ENCODE results near the gene DNAJC13. TPM values are rescaled to one million over a fixed set of nuclear protein-coding genes. Genes with fewer than 3 reads are reported as not detected.
"Not testable (repeated sequence)": the region's sequence is repeated elsewhere in the genome, so short reads cannot be mapped to it uniquely, and the experiment has no call there.

Gene DNAJC13, protein sequence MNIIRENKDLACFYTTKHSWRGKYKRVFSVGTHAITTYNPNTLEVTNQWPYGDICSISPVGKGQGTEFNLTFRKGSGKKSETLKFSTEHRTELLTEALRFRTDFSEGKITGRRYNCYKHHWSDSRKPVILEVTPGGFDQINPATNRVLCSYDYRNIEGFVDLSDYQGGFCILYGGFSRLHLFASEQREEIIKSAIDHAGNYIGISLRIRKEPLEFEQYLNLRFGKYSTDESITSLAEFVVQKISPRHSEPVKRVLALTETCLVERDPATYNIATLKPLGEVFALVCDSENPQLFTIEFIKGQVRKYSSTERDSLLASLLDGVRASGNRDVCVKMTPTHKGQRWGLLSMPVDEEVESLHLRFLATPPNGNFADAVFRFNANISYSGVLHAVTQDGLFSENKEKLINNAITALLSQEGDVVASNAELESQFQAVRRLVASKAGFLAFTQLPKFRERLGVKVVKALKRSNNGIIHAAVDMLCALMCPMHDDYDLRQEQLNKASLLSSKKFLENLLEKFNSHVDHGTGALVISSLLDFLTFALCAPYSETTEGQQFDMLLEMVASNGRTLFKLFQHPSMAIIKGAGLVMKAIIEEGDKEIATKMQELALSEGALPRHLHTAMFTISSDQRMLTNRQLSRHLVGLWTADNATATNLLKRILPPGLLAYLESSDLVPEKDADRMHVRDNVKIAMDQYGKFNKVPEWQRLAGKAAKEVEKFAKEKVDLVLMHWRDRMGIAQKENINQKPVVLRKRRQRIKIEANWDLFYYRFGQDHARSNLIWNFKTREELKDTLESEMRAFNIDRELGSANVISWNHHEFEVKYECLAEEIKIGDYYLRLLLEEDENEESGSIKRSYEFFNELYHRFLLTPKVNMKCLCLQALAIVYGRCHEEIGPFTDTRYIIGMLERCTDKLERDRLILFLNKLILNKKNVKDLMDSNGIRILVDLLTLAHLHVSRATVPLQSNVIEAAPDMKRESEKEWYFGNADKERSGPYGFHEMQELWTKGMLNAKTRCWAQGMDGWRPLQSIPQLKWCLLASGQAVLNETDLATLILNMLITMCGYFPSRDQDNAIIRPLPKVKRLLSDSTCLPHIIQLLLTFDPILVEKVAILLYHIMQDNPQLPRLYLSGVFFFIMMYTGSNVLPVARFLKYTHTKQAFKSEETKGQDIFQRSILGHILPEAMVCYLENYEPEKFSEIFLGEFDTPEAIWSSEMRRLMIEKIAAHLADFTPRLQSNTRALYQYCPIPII (N-terminal part only)
- total RNA-seq (2014; rRNA removed; shearing (Covaris generic)) = 45.9 and 50.0 TPM in 2 replicates

GRCh38 chr3:132416807-132417694 lies at the start of gene DNAJC13:
Gene DNAJC13, plus strand, starts transcription at chr3:132417502. Its CDS starts 17,049 bp downstream, at chr3:132434551.
- DNase-seq (ENCODE audit: low read depth) = peak; percentile 93

- no peak for DNase-seq (ENCODE audit: low read depth)
Measured at GRCh38 chr3:132368515-132368914, 48.8 kb upstream of the DNAJC13 start.

DNA sequence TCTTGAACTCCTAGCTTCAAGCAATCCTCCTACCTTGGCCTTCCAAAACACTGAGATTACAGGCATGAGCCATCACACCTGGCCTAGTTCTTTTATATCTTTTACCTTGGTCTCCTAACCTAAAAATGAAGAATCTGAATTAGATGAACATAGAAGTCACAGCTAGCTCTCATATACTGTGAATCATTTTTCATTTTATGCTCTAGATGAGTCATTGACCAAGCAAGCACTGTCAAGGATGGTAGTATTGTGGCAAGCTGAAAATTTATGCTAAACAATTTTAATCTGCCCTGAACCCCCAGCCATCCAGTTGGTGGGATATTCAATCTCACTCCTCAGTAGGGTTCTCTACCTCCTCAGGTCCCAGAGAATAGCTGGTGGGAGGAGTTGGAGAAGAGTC lies 48.3 kb upstream of the DNAJC13 start:
- DNase-seq (ENCODE audit: low read depth) = no peak

- DNase-seq (ENCODE audit: low read depth) = not testable (repeated sequence)
Measured at GRCh38 chr3:132376945-132377354, 40.4 kb upstream of the DNAJC13 start.

DNA sequence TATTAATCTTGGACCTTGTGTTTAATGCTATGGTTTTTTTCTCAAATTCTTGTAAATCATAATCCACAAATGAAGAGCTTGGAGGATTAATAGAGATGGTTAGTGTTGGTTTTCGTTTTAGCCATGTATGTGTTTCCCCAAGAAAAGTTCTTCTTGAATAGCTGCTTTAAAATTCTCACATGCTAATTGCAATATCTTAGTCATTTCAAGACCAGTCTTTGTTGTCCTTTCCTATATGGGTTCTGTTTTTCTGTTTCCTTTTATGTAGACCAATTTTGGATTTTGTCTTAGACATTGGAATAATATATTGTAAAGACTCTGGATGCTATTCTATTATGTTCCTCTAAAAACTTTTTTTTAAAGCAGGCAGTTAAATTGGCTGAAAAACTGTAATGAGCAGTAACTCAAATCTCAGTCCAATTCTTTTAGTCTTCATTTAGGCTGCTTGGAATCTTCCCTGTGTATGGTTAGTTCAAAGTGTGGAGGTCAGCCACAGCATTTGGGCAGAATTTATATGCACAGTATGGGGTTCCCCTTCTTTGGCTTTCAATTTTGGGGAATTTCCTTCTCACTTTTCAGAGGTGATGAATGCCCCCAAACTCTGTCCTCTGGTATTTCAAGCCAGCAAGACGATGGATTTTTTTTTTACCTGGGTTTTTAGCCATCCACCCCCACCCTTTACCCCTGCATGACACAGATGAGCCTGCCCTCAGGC lies 39.1 kb upstream of the DNAJC13 start:
- no peak for DNase-seq (ENCODE audit: low read depth)

- no peak for DNase-seq (ENCODE audit: low read depth)
Measured at GRCh38 chr3:132378846-132379245, 38.5 kb upstream of the DNAJC13 start.

DNA sequence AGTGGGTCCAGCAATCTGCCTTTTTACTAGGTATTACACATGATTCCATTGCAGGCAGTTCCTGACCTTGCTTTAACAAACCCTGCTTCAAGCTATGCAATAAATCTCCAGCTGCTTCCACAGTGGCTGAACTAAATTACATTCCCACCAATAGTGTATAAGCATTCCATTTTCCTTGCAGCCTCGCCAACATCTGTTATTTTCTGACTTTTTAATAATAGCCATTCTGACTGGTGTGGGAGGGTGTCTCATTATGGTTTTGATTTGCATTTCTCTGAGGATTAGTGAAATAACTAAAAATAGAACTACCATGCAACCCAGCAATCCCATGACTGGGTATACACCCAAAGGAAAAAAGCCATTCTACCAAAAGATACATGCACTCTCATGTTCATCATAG lies 36.4 kb upstream of the DNAJC13 start:
- DNase-seq (ENCODE audit: low read depth) = no peak

DNA sequence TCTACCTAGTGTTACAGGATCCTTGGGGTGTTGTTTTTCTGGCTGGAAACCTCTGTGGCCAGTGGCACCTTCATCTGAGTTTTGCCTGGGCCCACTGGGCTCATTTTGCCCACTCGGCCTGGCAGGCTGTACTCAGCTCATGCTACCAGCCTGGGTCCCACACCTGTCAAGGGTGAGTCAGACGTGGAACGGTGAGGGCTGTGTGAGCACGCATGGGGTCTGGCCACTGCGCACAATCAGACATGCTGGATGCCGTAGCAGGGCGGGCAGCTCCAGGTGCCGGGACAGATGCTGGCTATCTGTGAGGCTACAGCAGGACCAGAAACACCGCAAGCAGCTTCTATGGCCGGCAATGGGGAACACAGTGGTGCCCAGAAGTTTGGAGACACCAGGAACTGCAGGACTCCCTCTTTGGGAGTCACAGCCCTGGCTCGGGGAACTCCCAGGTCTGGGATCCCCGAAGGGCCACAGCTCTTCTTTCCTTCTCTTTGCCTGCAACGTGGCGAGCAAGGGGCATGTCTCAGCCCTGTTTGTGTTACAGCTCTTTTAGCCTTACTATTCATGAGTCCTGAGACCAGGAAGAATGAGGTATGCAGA lies 35.9 kb upstream of the DNAJC13 start:
- DNase-seq (ENCODE audit: low read depth) = no peak

GRCh38 chr3:132382267-132382666 lies 35.0 kb upstream of the DNAJC13 start:
- no peak for DNase-seq (ENCODE audit: low read depth)

DNA sequence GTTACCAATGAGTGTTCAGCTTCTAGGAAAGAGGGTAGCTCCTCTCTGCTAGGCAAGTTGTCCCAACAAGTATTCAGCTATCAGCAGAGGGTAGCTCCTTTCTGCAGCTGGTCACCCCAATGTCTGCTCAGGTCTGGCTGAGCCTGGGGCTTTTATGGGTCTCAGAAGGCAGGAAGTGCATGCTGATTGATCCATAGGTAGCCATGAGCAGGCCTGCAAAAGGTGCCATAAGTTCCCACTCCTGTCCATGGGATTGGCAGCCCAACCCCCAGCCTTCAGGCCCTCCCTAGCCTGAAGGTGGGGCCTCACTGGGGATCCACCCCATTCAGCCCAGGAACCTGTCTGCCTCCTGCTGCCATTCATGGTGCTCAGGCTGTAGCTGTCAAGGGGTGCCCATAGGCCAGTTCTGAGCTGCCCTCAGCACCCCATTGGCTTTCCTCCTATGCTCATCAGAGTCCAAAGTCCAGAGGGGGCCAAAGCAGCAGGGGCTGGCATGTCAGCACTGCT lies 34.6 kb upstream of the DNAJC13 start:
- no peak for DNase-seq (ENCODE audit: low read depth)

DNA sequence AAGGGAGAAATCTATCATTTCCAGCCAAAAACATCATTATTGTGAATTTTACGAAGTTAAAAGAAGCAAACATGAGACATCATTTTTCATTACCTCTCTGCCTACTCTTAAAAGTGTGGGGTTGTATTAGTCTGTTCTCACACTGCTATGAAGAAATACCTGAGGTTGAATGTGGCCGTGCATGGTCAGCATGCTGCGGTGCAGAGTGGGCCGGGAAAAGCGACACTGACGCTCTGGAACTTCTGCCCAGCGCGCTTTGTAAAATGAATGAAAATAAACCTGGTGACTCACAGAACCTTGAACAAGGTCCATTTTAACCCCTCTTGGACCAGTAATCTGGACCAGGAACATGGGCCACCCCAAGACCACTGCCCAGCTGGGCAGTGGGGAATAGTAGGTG lies 31.0 kb upstream of the DNAJC13 start:
- no peak for DNase-seq (ENCODE audit: low read depth)

DNA sequence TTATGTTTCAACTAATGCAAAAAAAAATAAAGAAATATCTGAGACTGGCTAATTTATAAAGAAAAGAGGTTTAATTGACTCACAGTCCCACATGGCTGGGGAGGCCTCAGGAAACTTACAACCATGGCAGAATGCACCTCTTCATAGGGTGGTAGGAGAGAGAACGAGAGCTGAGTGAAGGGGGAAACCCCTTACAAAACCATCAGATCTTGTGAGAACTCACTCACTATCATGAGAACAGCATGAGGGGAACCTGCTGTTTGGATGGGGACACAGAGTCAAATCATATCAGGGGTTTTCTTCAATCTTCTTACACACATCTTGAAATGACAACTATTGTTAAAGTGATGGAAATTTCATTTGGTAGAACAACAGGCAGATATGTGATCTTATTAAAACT lies 24.6 kb upstream of the DNAJC13 start:
- not testable (repeated sequence) for DNase-seq (ENCODE audit: low read depth)

DNA sequence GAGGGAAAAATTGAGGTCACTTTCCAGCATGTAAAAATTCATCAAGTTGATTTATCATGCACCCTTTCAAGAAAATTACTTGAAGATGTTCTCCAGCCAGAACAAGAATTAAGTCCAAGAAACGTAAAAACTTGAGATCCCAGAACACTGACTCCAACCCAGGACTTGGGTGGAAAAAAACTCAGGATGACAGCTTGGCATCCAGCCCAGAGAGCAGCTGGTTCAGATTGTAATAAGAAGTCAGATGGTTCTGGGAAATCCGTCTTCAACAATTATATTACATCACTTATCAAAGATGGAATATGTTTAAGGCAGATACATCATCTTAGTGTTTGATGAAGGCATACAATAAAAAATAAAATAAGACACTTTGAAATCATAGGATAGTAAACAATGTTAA lies 23.0 kb upstream of the DNAJC13 start:
- DNase-seq (ENCODE audit: low read depth) = peak; percentile 22

DNA sequence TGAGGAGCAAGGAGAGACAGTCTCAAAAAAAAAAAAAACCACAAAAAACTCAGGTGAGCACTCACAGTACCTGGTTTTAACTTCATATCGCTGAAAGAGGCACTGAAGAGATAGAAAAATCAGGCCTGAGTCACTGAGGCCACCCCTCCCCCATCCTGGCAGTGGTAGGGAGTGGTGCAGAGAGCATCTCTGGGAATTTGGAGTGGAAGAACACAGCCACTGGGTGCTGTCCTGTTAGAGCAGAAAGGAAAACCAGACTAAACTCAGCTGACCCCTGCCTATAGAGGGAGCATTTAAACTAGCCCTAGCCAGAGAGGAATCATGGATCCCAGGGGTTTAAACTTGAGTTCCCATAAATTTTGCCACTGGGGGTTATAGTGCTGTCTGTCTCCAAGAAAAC lies 22.2 kb upstream of the DNAJC13 start:
- DNase-seq (ENCODE audit: low read depth) = no peak

DNA sequence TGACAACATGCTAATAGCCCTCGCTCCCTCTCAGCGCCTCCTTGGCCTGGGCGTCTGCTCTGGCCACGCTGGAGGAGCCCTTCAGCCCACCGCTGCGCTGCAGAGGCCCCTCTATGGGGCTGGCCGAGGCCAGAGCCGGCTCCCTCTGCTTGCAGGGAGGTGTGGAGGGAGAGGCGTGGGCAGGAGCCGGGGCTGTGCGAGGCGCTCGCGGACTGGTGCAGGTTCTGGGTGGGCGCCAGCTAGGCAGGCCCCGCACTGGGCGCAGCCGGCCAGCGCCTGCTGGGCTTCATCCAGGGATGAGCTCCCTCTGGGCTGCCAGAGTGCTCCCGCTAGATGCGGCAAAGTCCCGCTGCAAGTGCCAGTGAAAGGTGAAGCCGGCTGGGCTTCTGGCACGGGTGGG lies 21.0 kb upstream of the DNAJC13 start:
- no peak for DNase-seq (ENCODE audit: low read depth)

- not testable (repeated sequence) for DNase-seq (ENCODE audit: low read depth)
Measured at GRCh38 chr3:132396776-132397175, 20.5 kb upstream of the DNAJC13 start.

- DNase-seq (ENCODE audit: low read depth) = peak; percentile 40
Measured at GRCh38 chr3:132399054-132399929, 18.0 kb upstream of the DNAJC13 start.

GRCh38 chr3:132401255-132401654 lies 16.0 kb upstream of the DNAJC13 start:
- no peak for DNase-seq (ENCODE audit: low read depth)

DNA sequence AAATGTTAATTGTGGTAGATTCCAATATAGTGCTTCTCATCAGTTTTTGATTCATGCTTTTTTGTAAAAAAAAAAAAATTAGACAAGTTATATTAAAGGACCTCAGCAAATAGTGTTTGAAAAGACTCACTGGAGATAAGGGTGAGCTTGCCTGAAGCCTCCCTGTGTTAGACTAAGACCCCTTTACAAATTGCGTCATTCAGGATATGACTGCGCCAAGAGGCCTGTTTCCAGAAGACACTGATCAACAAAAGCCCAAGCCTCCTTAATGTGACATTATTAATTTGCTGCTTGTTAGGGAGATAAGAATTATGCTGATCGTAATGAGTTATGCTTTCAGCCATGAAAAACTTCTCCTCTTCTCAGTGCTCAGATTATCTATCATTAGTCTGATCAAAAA lies 13.0 kb upstream of the DNAJC13 start:
- DNase-seq (ENCODE audit: low read depth) = no peak

All from RPMI7951 (cell line).